Measurements from ENCODE around the gene UNC45A.
"Not testable (repeated sequence)": the region's sequence is repeated elsewhere in the genome, so short reads cannot be mapped to it uniquely, and the experiment has no call there.

UNC45A gene

GRCh38 chr15:90903733-90904536 is 31.1 kb upstream of the UNC45A start:
- DNase-seq (ENCODE audit: low read depth): no peak

GRCh38 chr15:90904746-90905145 is 30.3 kb upstream of the UNC45A start:
- DNase-seq (ENCODE audit: low read depth): no peak

GRCh38 chr15:90905306-90906180 is 29.5 kb upstream of the UNC45A start:
- DNase-seq (ENCODE audit: low read depth): no peak

GRCh38 chr15:90906181-90906849 is 28.8 kb upstream of the UNC45A start:
- no peak for DNase-seq (ENCODE audit: low read depth)

GRCh38 chr15:90907051-90907660 is 27.9 kb upstream of the UNC45A start:
- DNase-seq (ENCODE audit: low read depth): no peak

- DNase-seq (ENCODE audit: low read depth): no peak
Observed at GRCh38 chr15:90907838-90908507, 27.1 kb upstream of the UNC45A start.

GRCh38 chr15:90909449-90909848 is 25.6 kb upstream of the UNC45A start:
- DNase-seq (ENCODE audit: low read depth): not testable (repeated sequence)

GRCh38 chr15:90909976-90910375 is 25.1 kb upstream of the UNC45A start:
- DNase-seq (ENCODE audit: low read depth): no peak

GRCh38 chr15:90910441-90911301 is 24.4 kb upstream of the UNC45A start:
- DNase-seq (ENCODE audit: low read depth): no peak

- DNase-seq (ENCODE audit: low read depth): no peak
Observed at GRCh38 chr15:90911302-90911623, 23.8 kb upstream of the UNC45A start.

- no peak for DNase-seq (ENCODE audit: low read depth)
Observed at GRCh38 chr15:90911906-90912769, 22.9 kb upstream of the UNC45A start.

GRCh38 chr15:90912770-90913075 is 22.4 kb upstream of the UNC45A start:
- no peak for DNase-seq (ENCODE audit: low read depth)

- DNase-seq (ENCODE audit: low read depth): no peak
Observed at GRCh38 chr15:90913398-90913944, 21.6 kb upstream of the UNC45A start.

- no peak for DNase-seq (ENCODE audit: low read depth)
Observed at GRCh38 chr15:90914305-90915080, 20.6 kb upstream of the UNC45A start.

- no peak for DNase-seq (ENCODE audit: low read depth)
Observed at GRCh38 chr15:90915216-90915807, 19.8 kb upstream of the UNC45A start.

GRCh38 chr15:90915808-90916440 is 19.2 kb upstream of the UNC45A start:
- no peak for DNase-seq (ENCODE audit: low read depth)

- DNase-seq (ENCODE audit: low read depth): no peak
Observed at GRCh38 chr15:90916461-90916860, 18.6 kb upstream of the UNC45A start.

GRCh38 chr15:90917569-90917968 is 17.5 kb upstream of the UNC45A start:
- no peak for DNase-seq (ENCODE audit: low read depth)

All from HS-5 (cell line).